AG04449 (cell line): Measurements from ENCODE around the gene ASXL2.

Experiments used
- CTCF ChIA-PET: fragments of 350-600 bp; formaldehyde crosslinking; extraction: SDS; loops from one replicate; lab custom pipeline; 2021; ENCODE audit warnings: antibody characterized with exemption; lab: Yijun Ruan, JAX
- POLR2A ChIA-PET: fragments of 400-600, 350-600 bp; formaldehyde crosslinking; extraction: SDS; loops from one replicate; lab custom pipeline; 2020; ENCODE audit warnings: antibody characterized with exemption, inconsistent platforms; lab: Yijun Ruan, JAX
- DNase-seq: peaks from one replicate; pipeline ENCODE4 v3.0.0-alpha.2; 2010; ENCODE audit warnings: low read depth, low spot score
- H3K4me3 ChIP-seq: 2 replicates; pipeline ENCODE4 v1.5.1; 2011; ENCODE audit warnings: low read depth, mild to moderate bottlenecking, control low read depth, low read length
- CTCF ChIP-seq: IDR thresholded peaks from one replicate; pipeline ENCODE4 v1.5.1; 2011; ENCODE audit warnings: mild to moderate bottlenecking, moderate library complexity, low read length, control low read depth, inconsistent platforms; ENCODE audit not compliant: insufficient read depth; ENCODE audit errors: missing control alignments

Gene ASXL2

GRCh38 chr2:25821225-25822056, 56.8 kb downstream of the ASXL2 start:
- TF ChIP-seq CTCF, result no peak
- CTCF ChIA-PET, result no interaction called here
- no peak for DNase-seq
- POLR2A ChIA-PET, result no interaction called here
- H3K4me3 ChIP-seq, result no peak overlapping the region

DNA sequence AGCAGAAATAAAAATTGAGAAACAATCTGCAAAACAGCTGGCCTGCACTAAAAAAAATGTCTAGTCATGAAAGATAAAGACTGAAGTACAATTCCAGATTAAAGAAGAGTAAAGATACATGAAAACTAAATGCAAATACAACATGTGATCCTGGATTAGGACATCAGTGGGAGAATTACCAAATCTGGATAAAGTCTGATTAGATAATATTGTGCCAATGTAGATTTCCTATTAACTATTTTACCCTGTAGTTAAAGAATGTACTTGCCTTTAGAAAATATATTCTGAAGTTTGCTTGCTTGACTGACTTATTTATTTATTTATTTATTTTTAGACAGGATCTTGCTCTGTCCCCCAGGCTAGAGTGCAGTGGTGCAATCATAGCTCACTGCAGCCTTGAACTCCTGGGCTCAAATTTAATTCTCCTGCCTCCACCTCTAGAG, 58.7 kb downstream of the ASXL2 start:
- no peak for TF ChIP-seq CTCF
- no peak overlapping the region for H3K4me3 ChIP-seq
- DNase-seq, result no peak
- POLR2A ChIA-PET, result no interaction called here
- CTCF ChIA-PET, result no interaction called here

DNA sequence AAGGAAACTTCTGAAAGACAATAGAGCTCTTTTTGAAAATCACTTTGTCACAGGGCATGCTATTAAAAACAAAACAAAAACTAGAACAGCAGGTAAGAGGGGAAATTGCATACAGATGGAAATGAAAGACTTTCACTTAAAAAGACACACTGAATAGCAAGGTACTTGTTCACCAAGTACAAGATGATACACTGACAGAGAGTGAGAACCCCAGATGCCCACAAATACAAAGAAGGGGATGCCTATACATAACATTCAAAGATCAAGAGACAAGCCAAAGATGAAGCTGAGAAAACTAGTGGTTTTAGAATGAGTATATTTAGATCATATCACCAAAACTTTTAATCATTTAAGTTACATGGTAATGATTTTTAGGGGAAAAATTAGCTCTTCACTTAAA, 60.7 kb downstream of the ASXL2 start:
- ChIA-PET POLR2A (no interaction called here), CTCF (interaction anchor here (1.6 kb wide), 1 partner anchor 34 kb away, joined by 4 read pairs; no protein-coding TSS in a partner anchor)
- no peak for DNase-seq
- TF ChIP-seq CTCF, result no peak
- H3K4me3 ChIP-seq, result no peak overlapping the region

GRCh38 chr2:25817006-25817405, 61.3 kb downstream of the ASXL2 start:
- DNase-seq, result no peak
- CTCF ChIA-PET, result interaction anchor here (1.7 kb wide), 1 partner anchor 8 kb away, joined by 4 read pairs; no protein-coding TSS in a partner anchor
- no peak for TF ChIP-seq CTCF
- POLR2A ChIA-PET, result no interaction called here
- H3K4me3 ChIP-seq, result no peak overlapping the region

DNA sequence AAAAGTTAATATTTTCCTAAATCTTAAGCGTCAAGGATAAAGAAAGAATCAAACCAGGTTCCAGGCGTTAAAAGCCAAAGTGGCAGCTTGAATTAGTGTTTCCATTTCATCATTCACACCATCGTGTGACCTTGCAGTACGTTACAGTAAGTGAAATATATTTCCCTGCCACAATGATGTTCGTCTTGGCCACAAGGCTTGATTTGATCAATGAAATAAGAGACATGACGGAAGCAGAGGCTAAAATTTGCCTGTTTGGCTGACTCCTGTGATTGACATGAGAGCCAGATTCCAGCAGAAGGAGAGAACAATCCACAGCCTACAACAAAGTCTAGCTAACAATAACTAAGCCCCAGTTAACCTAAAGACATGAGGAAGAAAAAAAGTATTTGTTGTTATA, 62.0 kb downstream of the ASXL2 start:
- CTCF ChIA-PET, result interaction anchor here (1.7 kb wide), 1 partner anchor 9 kb away, joined by 4 read pairs; no protein-coding TSS in a partner anchor
- DNase-seq, result no peak
- POLR2A ChIA-PET, result no interaction called here
- TF ChIP-seq CTCF, result no peak
- no peak overlapping the region for H3K4me3 ChIP-seq

- POLR2A ChIA-PET, result no interaction called here
- DNase-seq, result no peak
- CTCF ChIA-PET, result no interaction called here
- H3K4me3 ChIP-seq, result no peak overlapping the region
- no peak for TF ChIP-seq CTCF
These were observed 63.6 kb downstream of the ASXL2 start for GRCh38 chr2:25814681-25815080.
